Loucy (cell line): ENCODE results near the gene PTPRN2.

Source experiments
- EZH2phosphoT487 ChIP-seq: fragments of 200-600 bp; IDR thresholded peaks from 2 replicates; pipeline ENCODE4 v1.6.1; 2018; ENCODE audit warnings: antibody characterized with exemption, mild to moderate bottlenecking, moderate library complexity, borderline replicate concordance
- TF ChIP-seq, protein P1 (sequence below): fragments of 200-600 bp; sonication (generic); conservative IDR thresholded peaks from 2 replicates; pipeline ENCODE4 v1.5.1; 2014; ENCODE audit warnings: mild to moderate bottlenecking, antibody characterized with exemption, low read length

DNA sequence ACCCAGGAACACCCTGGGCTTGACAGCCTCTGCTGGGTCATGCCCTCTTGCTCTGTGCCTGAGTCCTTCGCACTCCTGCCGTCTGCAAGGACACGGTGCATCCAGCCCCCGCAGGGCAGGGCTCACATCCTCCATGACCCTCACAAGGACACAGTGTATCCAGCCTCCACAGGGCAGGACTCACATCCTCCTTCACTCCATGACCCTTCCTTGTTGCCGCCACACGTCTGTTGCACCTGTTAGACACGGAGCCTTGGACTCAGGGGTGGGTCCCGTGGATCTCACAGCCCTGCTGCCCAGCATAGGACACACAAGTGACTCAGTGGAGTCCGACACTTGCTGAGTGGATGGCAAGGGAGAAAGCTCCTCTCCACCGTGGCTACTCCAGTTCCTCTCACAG lies 750.1 kb downstream of the PTPRN2 start:
- TF ChIP-seq, protein P1, sequence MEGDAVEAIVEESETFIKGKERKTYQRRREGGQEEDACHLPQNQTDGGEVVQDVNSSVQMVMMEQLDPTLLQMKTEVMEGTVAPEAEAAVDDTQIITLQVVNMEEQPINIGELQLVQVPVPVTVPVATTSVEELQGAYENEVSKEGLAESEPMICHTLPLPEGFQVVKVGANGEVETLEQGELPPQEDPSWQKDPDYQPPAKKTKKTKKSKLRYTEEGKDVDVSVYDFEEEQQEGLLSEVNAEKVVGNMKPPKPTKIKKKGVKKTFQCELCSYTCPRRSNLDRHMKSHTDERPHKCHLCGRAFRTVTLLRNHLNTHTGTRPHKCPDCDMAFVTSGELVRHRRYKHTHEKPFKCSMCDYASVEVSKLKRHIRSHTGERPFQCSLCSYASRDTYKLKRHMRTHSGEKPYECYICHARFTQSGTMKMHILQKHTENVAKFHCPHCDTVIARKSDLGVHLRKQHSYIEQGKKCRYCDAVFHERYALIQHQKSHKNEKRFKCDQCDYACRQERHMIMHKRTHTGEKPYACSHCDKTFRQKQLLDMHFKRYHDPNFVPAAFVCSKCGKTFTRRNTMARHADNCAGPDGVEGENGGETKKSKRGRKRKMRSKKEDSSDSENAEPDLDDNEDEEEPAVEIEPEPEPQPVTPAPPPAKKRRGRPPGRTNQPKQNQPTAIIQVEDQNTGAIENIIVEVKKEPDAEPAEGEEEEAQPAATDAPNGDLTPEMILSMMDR: no peak
- no peak for TF ChIP-seq EZH2phosphoT487
